Measurements from ENCODE around the gene IRF6.

GRCh38 chr1:209810783-209811182 lies 4.8 kb upstream of the IRF6 start:
- TF ChIP-seq, protein P1, sequence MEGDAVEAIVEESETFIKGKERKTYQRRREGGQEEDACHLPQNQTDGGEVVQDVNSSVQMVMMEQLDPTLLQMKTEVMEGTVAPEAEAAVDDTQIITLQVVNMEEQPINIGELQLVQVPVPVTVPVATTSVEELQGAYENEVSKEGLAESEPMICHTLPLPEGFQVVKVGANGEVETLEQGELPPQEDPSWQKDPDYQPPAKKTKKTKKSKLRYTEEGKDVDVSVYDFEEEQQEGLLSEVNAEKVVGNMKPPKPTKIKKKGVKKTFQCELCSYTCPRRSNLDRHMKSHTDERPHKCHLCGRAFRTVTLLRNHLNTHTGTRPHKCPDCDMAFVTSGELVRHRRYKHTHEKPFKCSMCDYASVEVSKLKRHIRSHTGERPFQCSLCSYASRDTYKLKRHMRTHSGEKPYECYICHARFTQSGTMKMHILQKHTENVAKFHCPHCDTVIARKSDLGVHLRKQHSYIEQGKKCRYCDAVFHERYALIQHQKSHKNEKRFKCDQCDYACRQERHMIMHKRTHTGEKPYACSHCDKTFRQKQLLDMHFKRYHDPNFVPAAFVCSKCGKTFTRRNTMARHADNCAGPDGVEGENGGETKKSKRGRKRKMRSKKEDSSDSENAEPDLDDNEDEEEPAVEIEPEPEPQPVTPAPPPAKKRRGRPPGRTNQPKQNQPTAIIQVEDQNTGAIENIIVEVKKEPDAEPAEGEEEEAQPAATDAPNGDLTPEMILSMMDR (conservative IDR thresholded peaks at IDR 0.05; ENCODE audit: low read depth, low read length), result no peak
- no peak for TF ChIP-seq EZH2phosphoT487 (IDR thresholded peaks at IDR 0.05; ENCODE audit: borderline replicate concordance, low read length)

Data from PC-3 (cell line).